ENCODE measurements around the gene SLC2A11. TPM values are rescaled to one million over a fixed set of nuclear protein-coding genes. Genes with fewer than 3 reads are reported as not detected.

Gene SLC2A11
- polyA plus RNA-seq, 1 donor from 2014 or later, result 45.7 TPM

GRCh38 chr22:23913306-23913660 is 55.6 kb downstream of the SLC2A11 start:
- Histone ChIP-seq H3F3A (ENCODE audit: insufficient read depth, low read length, poor library complexity, severe bottlenecking) (no peaks in the 10 kb centered on the region), H2AFZ (ENCODE audit: low read depth, low read length) (peak overlapping the region; percentile 74), H3K9ac (ENCODE audit: low read length) (peak overlapping the region; percentile 83), H3K4me2 (ENCODE audit: low read length) (peak overlapping the region; percentile 84), H3K27ac (ENCODE audit: low read length) (peak overlapping the region; percentile 84), H3K4me3 (ENCODE audit: low read length) (peak overlapping the region; percentile 71), H3K36me3 (ENCODE audit: insufficient read depth, low read length) (no peaks in the 10 kb centered on the region), H3K9me3 (ENCODE audit: low read length) (no peaks in the 10 kb centered on the region), H3K27me3 (ENCODE audit: insufficient read depth, low read depth, low read length) (no peaks in the 10 kb centered on the region), H3K9me2 (ENCODE audit: insufficient read depth, low read length) (no peaks in the 10 kb centered on the region), H4K20me1 (ENCODE audit: insufficient read depth) (no peaks in the 10 kb centered on the region), H3K79me2 (replicated peaks; ENCODE audit: insufficient read depth, low read length) (no peaks in the 10 kb centered on the region)
- TF ChIP-seq EP300 (conservative IDR thresholded peaks at IDR 0.05; ENCODE audit: poor library complexity, severe bottlenecking) (no peak), CTCF (IDR thresholded peaks at IDR 0.05; ENCODE audit: poor library complexity, severe bottlenecking) (no peak), SMC3 (conservative IDR thresholded peaks at IDR 0.05; ENCODE audit: poor library complexity) (no peak), EZH2 (IDR thresholded peaks at IDR 0.05; ENCODE audit: borderline replicate concordance, insufficient read depth, low read length, poor library complexity, severe bottlenecking) (no peak), REST (IDR thresholded peaks at IDR 0.05; ENCODE audit: borderline replicate concordance) (no peak), RAD21 (conservative IDR thresholded peaks at IDR 0.05) (no peak), TAF1 (IDR thresholded peaks at IDR 0.05; ENCODE audit: low read depth) (no peak), MXI1 (conservative IDR thresholded peaks at IDR 0.05; ENCODE audit: poor library complexity, severe bottlenecking) (no peak), POLR2AphosphoS5 (IDR thresholded peaks at IDR 0.05) (no peak)

- Histone ChIP-seq H3K27me3 (ENCODE audit: insufficient read depth, low read depth, low read length) (no peaks in the 10 kb centered on the region), H2AFZ (ENCODE audit: low read depth, low read length) (peak overlapping the region; percentile 74), H3K9me2 (ENCODE audit: insufficient read depth, low read length) (no peaks in the 10 kb centered on the region), H3K27ac (ENCODE audit: low read length) (peak overlapping the region; percentile 84), H3K4me2 (ENCODE audit: low read length) (peak overlapping the region; percentile 84), H3F3A (ENCODE audit: insufficient read depth, low read length, poor library complexity, severe bottlenecking) (no peaks in the 10 kb centered on the region), H3K79me2 (replicated peaks; ENCODE audit: insufficient read depth, low read length) (no peaks in the 10 kb centered on the region), H3K9ac (ENCODE audit: low read length) (peak overlapping the region; percentile 83), H3K36me3 (ENCODE audit: insufficient read depth, low read length) (no peaks in the 10 kb centered on the region), H3K4me3 (ENCODE audit: low read length) (peak overlapping the region; percentile 71), H4K20me1 (ENCODE audit: insufficient read depth) (no peaks in the 10 kb centered on the region), H3K9me3 (ENCODE audit: low read length) (no peaks in the 10 kb centered on the region)
- peak; percentile 83 for TF ChIP-seq TAF1 (IDR thresholded peaks at IDR 0.05; ENCODE audit: low read depth)
- TF ChIP-seq REST (IDR thresholded peaks at IDR 0.05; ENCODE audit: borderline replicate concordance), result peak; percentile 66
- peak; percentile 43 for TF ChIP-seq RAD21 (conservative IDR thresholded peaks at IDR 0.05)
- TF ChIP-seq POLR2AphosphoS5 (IDR thresholded peaks at IDR 0.05), result peak; percentile 98
- TF ChIP-seq EP300 (conservative IDR thresholded peaks at IDR 0.05; ENCODE audit: poor library complexity, severe bottlenecking), result peak; percentile 33
- TF ChIP-seq MXI1 (conservative IDR thresholded peaks at IDR 0.05; ENCODE audit: poor library complexity, severe bottlenecking), result peak; percentile 77
- TF ChIP-seq EZH2 (IDR thresholded peaks at IDR 0.05; ENCODE audit: borderline replicate concordance, insufficient read depth, low read length, poor library complexity, severe bottlenecking), result no peak
- TF ChIP-seq CTCF (IDR thresholded peaks at IDR 0.05; ENCODE audit: poor library complexity, severe bottlenecking), result no peak
- peak; percentile 48 for TF ChIP-seq SMC3 (conservative IDR thresholded peaks at IDR 0.05; ENCODE audit: poor library complexity)
Measured at GRCh38 chr22:23913661-23914353, 56.1 kb downstream of the SLC2A11 start.
